Measurements from ENCODE around the gene AQP5. TPM values are rescaled to one million over a fixed set of nuclear protein-coding genes. Genes with fewer than 3 reads are reported as not detected.

AQP5 gene
- total and polyA plus RNA-seq, 4 donors, result 7.5 to 57.1 (median 35.2) TPM

GRCh38 chr12:49967042-49967776 lies 5.5 kb downstream of the AQP5 start:
- Histone ChIP-seq H3K4me1 (ENCODE audit: control insufficient read depth in 5 of 5, insufficient read depth in 5 of 5, low read length in 5 of 5) (peaks cover 0 to 12% (median 0%) of the 10 kb centered on the region in 5 donors), H3K4me3 (no peak overlapping the region), H3K27ac (ENCODE audit: low read depth in 1 of 2, low read length in 1 of 2) (no peak overlapping the region), H3K36me3 (ENCODE audit: control insufficient read depth in 4 of 4, insufficient read depth in 4 of 4, low read length in 4 of 4) (no peaks in the 10 kb centered on the region), H3K27me3 (ENCODE audit: control insufficient read depth in 3 of 3, insufficient read depth in 3 of 3, low read length in 2 of 3) (peaks cover 0 to 26% (median 3%) of the 10 kb centered on the region in 3 donors), H3K9ac (ENCODE audit: insufficient read depth in 1 of 2, low read length in 2 of 2) (no peak overlapping the region), H3K9me3 (ENCODE audit: control insufficient read depth in 4 of 4, insufficient read depth in 3 of 4, low read length in 3 of 4) (no peaks in the 10 kb centered on the region)
- peak; percentile 94 for TF ChIP-seq CTCF (IDR thresholded peaks at IDR 0.05; ENCODE audit: control extremely low read depth, extremely low read depth)
- peak; percentile 88 to 92 (median 91) for DNase-seq
- ATAC-seq (ENCODE audit: insufficient read depth, low FRiP score), result peak; percentile 89
- 2 to 3% methylated on average over 40 of the region's 40 CpGs for WGBS, 2 donors

GRCh38 chr12:49967777-49968250 lies 6.1 kb downstream of the AQP5 start:
- Histone ChIP-seq H3K4me1 (ENCODE audit: control insufficient read depth in 5 of 5, insufficient read depth in 5 of 5, low read length in 5 of 5) (peaks cover 0 to 12% (median 0%) of the 10 kb centered on the region in 5 donors), H3K9me3 (ENCODE audit: control insufficient read depth in 4 of 4, insufficient read depth in 3 of 4, low read length in 3 of 4) (no peaks in the 10 kb centered on the region), H3K9ac (ENCODE audit: insufficient read depth in 1 of 2, low read length in 2 of 2) (no peak overlapping the region), H3K36me3 (ENCODE audit: control insufficient read depth in 4 of 4, insufficient read depth in 4 of 4, low read length in 4 of 4) (no peaks in the 10 kb centered on the region), H3K4me3 (no peak overlapping the region), H3K27ac (ENCODE audit: low read depth in 1 of 2, low read length in 1 of 2) (no peak overlapping the region), H3K27me3 (ENCODE audit: control insufficient read depth in 3 of 3, insufficient read depth in 3 of 3, low read length in 2 of 3) (peaks cover 0 to 26% (median 3%) of the 10 kb centered on the region in 3 donors)
- WGBS, 2 donors, result 35 to 41% methylated on average over 15 of the region's 15 CpGs
- no peak for TF ChIP-seq CTCF (IDR thresholded peaks at IDR 0.05; ENCODE audit: control extremely low read depth, extremely low read depth)
- DNase-seq (no peak), ATAC-seq (ENCODE audit: insufficient read depth, low FRiP score) (no peak)

- Histone ChIP-seq H3K9me3 (ENCODE audit: control insufficient read depth in 4 of 4, insufficient read depth in 3 of 4, low read length in 3 of 4) (no peaks in the 10 kb centered on the region), H3K9ac (ENCODE audit: insufficient read depth in 1 of 2, low read length in 2 of 2) (no peak overlapping the region), H3K4me1 (ENCODE audit: control insufficient read depth in 5 of 5, insufficient read depth in 5 of 5, low read length in 5 of 5) (peaks cover 0 to 12% (median 0%) of the 10 kb centered on the region in 5 donors), H3K27me3 (ENCODE audit: control insufficient read depth in 3 of 3, insufficient read depth in 3 of 3, low read length in 2 of 3) (peaks cover 0 to 26% (median 3%) of the 10 kb centered on the region in 3 donors), H3K27ac (ENCODE audit: low read depth in 1 of 2, low read length in 1 of 2) (no peak overlapping the region), H3K4me3 (no peak overlapping the region), H3K36me3 (ENCODE audit: control insufficient read depth in 4 of 4, insufficient read depth in 4 of 4, low read length in 4 of 4) (no peaks in the 10 kb centered on the region)
- 86 to 91% methylated on average over 6 of the region's 6 CpGs for WGBS, 2 donors
- DNase-seq (no peak), ATAC-seq (ENCODE audit: insufficient read depth, low FRiP score) (no peak)
- no peak for TF ChIP-seq CTCF (IDR thresholded peaks at IDR 0.05; ENCODE audit: control extremely low read depth, extremely low read depth)
Observed at GRCh38 chr12:49968471-49968870, 6.8 kb downstream of the AQP5 start.
